Kidney (tissue), 14 donors: Measurements from ENCODE around the gene PRELP. TPM values are rescaled to one million over a fixed set of nuclear protein-coding genes. Genes with fewer than 3 reads are reported as not detected.

Source experiments
- DNase-seq, 5 donors: peaks; one replicate each; pipeline ENCODE4 v3.0.0-alpha.2; 2013 to 2020
- FAIRE-seq: peaks from 2 replicates; lab custom pipeline; 2012; peaks lifted over from hg19 to GRCh38; lab: Jason Lieb, UNC
- H3K27ac ChIP-seq, 2 donors: one replicate each; pipeline ENCODE4 v1.7.0; 2013; ENCODE audit warnings: low read depth in 2 of 2, low read length in 2 of 2, inconsistent platforms in 1 of 2
- H3K27me3 ChIP-seq: one replicate; pipeline ENCODE4 v1.7.1; 2013; ENCODE audit warnings: low read length, inconsistent platforms; ENCODE audit not compliant: control insufficient read depth, insufficient read depth
- H3K36me3 ChIP-seq, 3 donors: one replicate each; pipeline versions ENCODE4 v1.7.0 to v1.7.1; 2013; ENCODE audit warnings: low read length in 3 of 3, control low read depth in 1 of 3, inconsistent platforms in 1 of 3; ENCODE audit not compliant: insufficient read depth in 3 of 3, control insufficient read depth in 2 of 3
- H3K4me1 ChIP-seq, 3 donors: one replicate each; pipeline versions ENCODE4 v1.7.0 to v1.7.1; 2013; ENCODE audit warnings: low read length in 3 of 3, inconsistent platforms in 1 of 3, low read depth in 1 of 3; ENCODE audit not compliant: control insufficient read depth in 2 of 3, insufficient read depth in 2 of 3
- H3K4me3 ChIP-seq, 3 donors: one replicate each; pipeline versions ENCODE4 v1.7.0 to v1.8.1; 2013; ENCODE audit warnings: low read length in 3 of 3, control low read depth in 1 of 3, inconsistent platforms in 1 of 3
- H3K9ac ChIP-seq, 3 donors: one replicate each; pipeline versions ENCODE4 v1.7.0 to v1.7.1; 2013; ENCODE audit warnings: low read length in 3 of 3, control low read depth in 1 of 3, inconsistent platforms in 1 of 3
- H3K9me3 ChIP-seq, 3 donors: one replicate each; pipeline versions ENCODE4 v1.7.0 to v1.7.1; 2013; ENCODE audit warnings: low read length in 3 of 3, control low read depth in 1 of 3, inconsistent platforms in 1 of 3; ENCODE audit not compliant: control insufficient read depth in 2 of 3, insufficient read depth in 1 of 3
- intact Hi-C: fragments of 100-400 bp; cut with DNase I; formaldehyde crosslinking; loops from one replicate; pipeline ENCODE4 v1.11.1; 2022
- polyA plus RNA-seq: library from polyadenylated mRNA; stranded (reverse); fragments of 350-450 nt; fragmentation: Illumina TruSeq; extraction: RNeasy Lipid Tissue Mini Kit (QIAGEN cat#74804); gene quantifications from one replicate; pipeline ENCODE4 v1.2.3, GENCODE V29; 2014; ENCODE audit warnings: low read depth, low replicate concordance; ENCODE audit not compliant: insufficient read depth
- total RNA-seq: library from RNA; stranded (reverse); fragmentation: NEBNext Ultra II Directional; extraction: Animal tissue kit (Norgen Biotek cat#: 25700); gene quantifications from one replicate; pipeline ENCODE4 v1.2.1, GENCODE V29; 2021
- TF ChIP-seq, protein P1 (sequence below): IDR thresholded peaks from 3 replicates; pipeline ENCODE4 v1.5.1; 2012; ENCODE audit warnings: mild to moderate bottlenecking, moderate library complexity, borderline replicate concordance; ENCODE audit not compliant: insufficient read depth; ENCODE audit errors: extremely low read depth
- donor health status: control.
- donor health status: control.
- donor health status: control.
- donor health status: control.
- donor health status: control.
- donor health status: DM: yes; HTN: yes; CAD: no.
- donor health status: Normal renal cell carcinoma (clear cell type).

The PRELP gene
- total and polyA plus RNA-seq, 2 donors from 2014 or later = 9.5 to 24.5 TPM

DNA sequence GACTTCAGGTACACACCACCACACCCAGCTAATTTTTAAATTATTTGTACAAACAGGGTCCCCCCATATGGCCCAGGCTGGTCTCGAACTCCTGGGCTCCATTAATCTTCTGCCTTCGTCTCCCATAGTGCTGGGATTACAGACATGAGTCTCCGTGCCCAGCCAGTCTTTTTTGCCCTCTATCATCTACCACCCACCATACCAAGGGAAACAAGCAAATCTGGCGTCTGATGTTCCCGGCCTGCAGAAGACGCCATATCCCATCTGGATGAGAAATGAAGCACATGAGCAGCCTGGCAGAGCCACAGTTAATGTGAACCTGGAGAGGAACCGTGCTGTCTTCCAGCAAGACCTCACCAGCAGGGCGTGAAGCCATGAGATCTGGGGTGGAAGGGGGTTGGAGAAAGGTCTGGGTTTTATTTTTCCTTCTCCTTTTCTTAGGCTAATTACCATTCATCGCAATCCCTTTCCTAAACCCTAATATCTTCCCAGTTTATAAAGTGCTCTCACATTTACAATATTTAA lies 1.8 kb upstream of the PRELP start:
- Histone ChIP-seq H3K27ac (no peak overlapping the region), H3K4me1 (peaks cover 0 to 6% (median 4%) of the 10 kb centered on the region in 3 donors), H3K27me3 (no peaks in the 10 kb centered on the region), H3K9ac (no peak overlapping the region), H3K4me3 (no peak overlapping the region), H3K9me3 (no peaks in the 10 kb centered on the region), H3K36me3 (no peaks in the 10 kb centered on the region)
- intact Hi-C loops = no loop called here
- DNase-seq (peak in 1 of 5 donors; percentile 4), FAIRE-seq (no peak)
- TF ChIP-seq, protein P1, sequence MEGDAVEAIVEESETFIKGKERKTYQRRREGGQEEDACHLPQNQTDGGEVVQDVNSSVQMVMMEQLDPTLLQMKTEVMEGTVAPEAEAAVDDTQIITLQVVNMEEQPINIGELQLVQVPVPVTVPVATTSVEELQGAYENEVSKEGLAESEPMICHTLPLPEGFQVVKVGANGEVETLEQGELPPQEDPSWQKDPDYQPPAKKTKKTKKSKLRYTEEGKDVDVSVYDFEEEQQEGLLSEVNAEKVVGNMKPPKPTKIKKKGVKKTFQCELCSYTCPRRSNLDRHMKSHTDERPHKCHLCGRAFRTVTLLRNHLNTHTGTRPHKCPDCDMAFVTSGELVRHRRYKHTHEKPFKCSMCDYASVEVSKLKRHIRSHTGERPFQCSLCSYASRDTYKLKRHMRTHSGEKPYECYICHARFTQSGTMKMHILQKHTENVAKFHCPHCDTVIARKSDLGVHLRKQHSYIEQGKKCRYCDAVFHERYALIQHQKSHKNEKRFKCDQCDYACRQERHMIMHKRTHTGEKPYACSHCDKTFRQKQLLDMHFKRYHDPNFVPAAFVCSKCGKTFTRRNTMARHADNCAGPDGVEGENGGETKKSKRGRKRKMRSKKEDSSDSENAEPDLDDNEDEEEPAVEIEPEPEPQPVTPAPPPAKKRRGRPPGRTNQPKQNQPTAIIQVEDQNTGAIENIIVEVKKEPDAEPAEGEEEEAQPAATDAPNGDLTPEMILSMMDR = no peak

DNA sequence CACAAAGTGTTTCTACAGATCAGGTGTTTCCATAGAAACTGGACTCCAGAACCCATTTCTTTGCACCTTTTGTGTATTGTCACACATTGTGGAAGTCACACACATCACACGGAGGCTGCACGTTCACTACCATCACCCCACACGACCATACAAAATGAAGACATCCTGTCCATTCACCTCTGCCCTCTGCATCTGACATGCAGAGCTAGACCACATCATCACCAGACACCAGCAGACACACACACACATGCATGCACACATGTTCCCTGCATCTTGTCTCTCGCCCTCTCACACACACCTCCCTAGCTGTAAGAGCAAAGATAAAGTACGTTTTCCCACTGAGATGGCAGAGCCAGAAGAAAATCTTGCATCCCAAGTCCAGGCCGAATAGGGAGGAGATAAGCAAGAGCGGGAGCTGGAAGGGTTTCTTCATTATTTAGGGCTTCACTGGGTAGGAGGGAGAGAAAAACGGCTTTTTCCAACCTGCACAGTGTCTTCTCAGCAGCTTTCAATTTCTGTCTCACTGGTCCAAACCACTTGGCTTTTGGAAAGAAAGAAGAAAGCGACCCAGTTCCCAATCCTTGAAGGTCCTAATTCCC lies 709 bp downstream of the PRELP start:
- peak in 1 of 5 donors; percentile 5 for DNase-seq
- no peak for FAIRE-seq
- no peak overlapping the region for H3K27ac ChIP-seq
- H3K27me3 ChIP-seq = no peaks in the 10 kb centered on the region
- H3K36me3 ChIP-seq = no peaks in the 10 kb centered on the region
- H3K4me1 ChIP-seq = peaks cover 0 to 6% (median 6%) of the 10 kb centered on the region in 3 donors
- no peak overlapping the region for H3K9ac ChIP-seq
- peak overlapping the region; percentile 42 to 48 (median 46) for H3K4me3 ChIP-seq
- TF ChIP-seq, protein P1 = no peak
- H3K9me3 ChIP-seq = no peaks in the 10 kb centered on the region
- intact Hi-C loops = no loop called here

DNA sequence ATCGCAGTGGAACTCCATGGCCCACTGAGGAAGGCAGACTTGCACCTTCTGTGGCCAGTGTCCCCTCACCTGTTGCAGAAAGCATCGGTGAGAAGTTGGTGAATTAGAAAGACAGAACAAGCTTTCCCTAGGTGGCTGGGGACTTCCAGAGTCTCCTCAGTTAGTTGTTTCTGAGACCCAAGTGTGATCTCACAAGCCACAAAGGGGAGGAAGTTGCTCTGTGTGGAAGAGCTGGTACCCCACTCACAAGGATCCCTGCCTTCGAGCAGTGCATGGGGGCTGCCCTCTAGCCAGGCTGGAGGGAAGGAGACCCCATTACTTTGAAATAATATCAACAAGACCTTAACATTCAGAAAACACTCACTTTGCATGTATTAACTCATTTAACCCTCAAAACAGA lies 2.1 kb downstream of the PRELP start:
- Histone ChIP-seq H3K27me3 (no peaks in the 10 kb centered on the region), H3K9ac (no peak overlapping the region), H3K4me3 (no peak overlapping the region), H3K9me3 (no peaks in the 10 kb centered on the region), H3K4me1 (peaks cover 0 to 6% (median 6%) of the 10 kb centered on the region in 3 donors), H3K36me3 (no peaks in the 10 kb centered on the region), H3K27ac (peak overlapping the region in 1 of 2 donors; percentile 5)
- peak in 1 of 5 donors; percentile 11 for DNase-seq
- no peak for FAIRE-seq
- TF ChIP-seq, protein P1 = no peak
- intact Hi-C loops = no loop called here

DNA sequence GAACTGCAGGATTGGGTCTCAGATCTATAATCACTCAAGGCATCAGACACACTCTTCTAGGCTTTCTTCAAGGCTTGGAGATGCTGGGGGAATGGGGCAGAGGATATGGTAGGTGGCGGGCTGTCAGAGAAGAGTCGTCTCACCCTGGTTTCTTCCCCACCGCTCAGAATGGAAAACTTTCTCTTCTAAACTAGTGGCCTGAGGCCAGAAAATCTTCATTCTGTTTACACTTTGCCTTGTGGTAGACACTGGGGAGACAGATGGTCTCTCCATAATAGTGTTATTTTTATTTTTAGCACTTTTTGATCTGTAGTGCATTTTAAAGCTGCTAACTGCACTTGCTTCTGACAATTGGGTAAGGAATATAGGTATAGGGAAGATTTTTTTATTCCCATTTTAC lies 2.6 kb downstream of the PRELP start:
- Histone ChIP-seq H3K9me3 (no peaks in the 10 kb centered on the region), H3K4me3 (no peak overlapping the region), H3K27ac (peak overlapping the region in 1 of 2 donors; percentile 5), H3K27me3 (no peaks in the 10 kb centered on the region), H3K36me3 (no peaks in the 10 kb centered on the region), H3K9ac (no peak overlapping the region), H3K4me1 (peaks cover 0 to 6% (median 6%) of the 10 kb centered on the region in 3 donors)
- no peak for DNase-seq
- intact Hi-C loops = no loop called here
- TF ChIP-seq, protein P1 = no peak
- FAIRE-seq = no peak
